Measurements from ENCODE around the gene MARCHF10. TPM values are rescaled to one million over a fixed set of nuclear protein-coding genes. Genes with fewer than 3 reads are reported as not detected.

The MARCHF10 gene
- total and polyA plus RNA-seq, 9 of the 15 experiments (the other 6 are each of a cell fraction or from before 2014, with no cell fraction given): not detected

DNA sequence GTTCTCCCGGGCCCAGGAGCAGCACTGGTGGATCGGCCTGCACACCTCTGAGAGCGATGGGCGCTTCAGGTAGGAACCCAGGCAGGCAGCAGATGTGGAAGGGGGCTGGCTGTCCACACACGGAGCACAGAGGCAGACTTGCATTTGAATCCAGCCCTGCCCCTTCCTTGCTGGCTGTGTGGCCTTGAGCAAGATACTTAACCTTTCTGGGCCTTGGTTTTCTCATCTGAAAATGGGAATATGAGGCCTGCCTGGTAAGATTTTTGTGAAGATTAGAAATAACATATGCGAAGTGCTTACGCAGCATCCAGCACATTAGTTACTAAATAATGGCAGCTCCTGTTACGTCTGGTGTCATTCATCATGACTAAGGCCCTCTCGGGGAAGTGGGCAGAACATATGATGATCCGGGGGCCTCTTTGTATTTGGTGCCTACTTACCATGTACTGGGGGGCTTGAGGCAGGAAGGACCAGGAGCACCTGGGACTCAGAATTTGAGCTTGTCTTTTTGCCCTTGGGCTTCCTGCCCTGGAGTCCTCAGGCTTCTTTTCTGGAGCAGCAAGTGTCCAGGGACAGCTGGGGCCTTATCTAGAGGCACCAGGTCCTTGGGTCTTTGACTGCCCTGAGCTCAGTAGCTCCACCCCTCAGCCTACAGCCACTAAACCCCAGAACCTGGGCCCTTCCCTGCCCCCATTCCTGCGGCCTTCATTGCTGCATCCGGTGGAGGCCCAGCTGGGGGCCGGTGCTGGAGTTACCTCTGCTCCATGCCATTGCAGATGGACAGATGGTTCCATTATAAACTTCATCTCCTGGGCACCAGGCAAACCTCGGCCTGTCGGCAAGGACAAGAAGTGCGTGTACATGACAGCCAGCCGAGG, 126.8 kb downstream of the MARCHF10 start (continued):
- TF ChIP-seq ZNF707 (CRISPR knock-in tag; conservative IDR thresholded peaks at IDR 0.05): no peak
- 0 out of 4 replicates have a peak, but pooled peaks of 1 of the 2 experiments have one; percentile 44 for TF ChIP-seq HDAC1 (IDR thresholded peaks at IDR 0.05)
- no peak for TF ChIP-seq RBM14 (IDR thresholded peaks at IDR 0.05; ENCODE audit: borderline replicate concordance, insufficient read depth, low read depth, low read length)
- TF ChIP-seq SIRT6 (IDR thresholded peaks at IDR 0.05; ENCODE audit: low read depth, low read length): no peak
- TF ChIP-seq ZNF445 (CRISPR knock-in tag; IDR thresholded peaks at IDR 0.05; ENCODE audit: low read depth): no peak
- TF ChIP-seq, protein P1, sequence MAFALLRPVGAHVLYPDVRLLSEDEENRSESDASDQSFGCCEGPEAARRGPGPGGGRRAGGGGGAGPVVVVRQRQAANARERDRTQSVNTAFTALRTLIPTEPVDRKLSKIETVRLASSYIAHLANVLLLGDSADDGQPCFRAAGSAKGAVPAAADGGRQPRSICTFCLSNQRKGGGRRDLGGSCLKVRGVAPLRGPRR (CRISPR knock-in tag; IDR thresholded peaks at IDR 0.05): no peak
- TF ChIP-seq CC2D1A (IDR thresholded peaks at IDR 0.05): no peak; the same call in 1 of the 2 replicates
- no peak; the same call in 1 of the 2 replicates for TF ChIP-seq CUX1 (CRISPR knock-in tag; IDR thresholded peaks at IDR 0.05)
- TF ChIP-seq LARP7 (IDR thresholded peaks at IDR 0.05): no peak
- TF ChIP-seq SRSF9 (IDR thresholded peaks at IDR 0.05; ENCODE audit: borderline replicate concordance, low read depth, low read length): no peak
- TF ChIP-seq SMAD4 (CRISPR knock-in tag; conservative IDR thresholded peaks at IDR 0.05): peak; percentile 80
- no peak for TF ChIP-seq MTF1 (CRISPR knock-in tag; IDR thresholded peaks at IDR 0.05; ENCODE audit: borderline replicate concordance)
- TF ChIP-seq ZNF408 (CRISPR knock-in tag; IDR thresholded peaks at IDR 0.05; ENCODE audit: low read depth): no peak
- TF ChIP-seq ZNF79 (CRISPR knock-in tag; IDR thresholded peaks at IDR 0.05; ENCODE audit: low read depth): no peak
- TF ChIP-seq RFX5 (IDR thresholded peaks at IDR 0.05; ENCODE audit: low read depth, low read length): no peak
- TF ChIP-seq KDM5B (IDR thresholded peaks at IDR 0.05; ENCODE audit: insufficient replicate concordance, low read depth, low read length): peak; percentile 74
- TF ChIP-seq ZNF507 (tag; conservative IDR thresholded peaks at IDR 0.05): no peak
- no peak for TF ChIP-seq NFXL1 (CRISPR knock-in tag; IDR thresholded peaks at IDR 0.05)
- TF ChIP-seq, protein P2, sequence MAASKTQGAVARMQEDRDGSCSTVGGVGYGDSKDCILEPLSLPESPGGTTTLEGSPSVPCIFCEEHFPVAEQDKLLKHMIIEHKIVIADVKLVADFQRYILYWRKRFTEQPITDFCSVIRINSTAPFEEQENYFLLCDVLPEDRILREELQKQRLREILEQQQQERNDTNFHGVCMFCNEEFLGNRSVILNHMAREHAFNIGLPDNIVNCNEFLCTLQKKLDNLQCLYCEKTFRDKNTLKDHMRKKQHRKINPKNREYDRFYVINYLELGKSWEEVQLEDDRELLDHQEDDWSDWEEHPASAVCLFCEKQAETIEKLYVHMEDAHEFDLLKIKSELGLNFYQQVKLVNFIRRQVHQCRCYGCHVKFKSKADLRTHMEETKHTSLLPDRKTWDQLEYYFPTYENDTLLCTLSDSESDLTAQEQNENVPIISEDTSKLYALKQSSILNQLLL (CRISPR knock-in tag; IDR thresholded peaks at IDR 0.05; ENCODE audit: borderline replicate concordance): no peak
- no peak for TF ChIP-seq TGIF2 (CRISPR knock-in tag; IDR thresholded peaks at IDR 0.05)
- TF ChIP-seq PHB (CRISPR knock-in tag; IDR thresholded peaks at IDR 0.05): no peak
- no peak for TF ChIP-seq FOXJ3 (CRISPR knock-in tag; IDR thresholded peaks at IDR 0.05)

All from K562 (cell line).